Superior temporal gyrus (tissue), 1 donor: Measurements from ENCODE around the gene YTHDC1.
A peak's percentile ranks its signal among the peaks of the same experiment; 100 is the strongest.
"Not testable (repeated sequence)": the region's sequence is repeated elsewhere in the genome, so short reads cannot be mapped to it uniquely, and the experiment has no call there.

ENCODE experiments used
- DNase-seq: peaks from one replicate; pipeline ENCODE4 v3.0.0-alpha.2; 2016; ENCODE audit errors: extremely low spot score

The YTHDC1 gene

DNA sequence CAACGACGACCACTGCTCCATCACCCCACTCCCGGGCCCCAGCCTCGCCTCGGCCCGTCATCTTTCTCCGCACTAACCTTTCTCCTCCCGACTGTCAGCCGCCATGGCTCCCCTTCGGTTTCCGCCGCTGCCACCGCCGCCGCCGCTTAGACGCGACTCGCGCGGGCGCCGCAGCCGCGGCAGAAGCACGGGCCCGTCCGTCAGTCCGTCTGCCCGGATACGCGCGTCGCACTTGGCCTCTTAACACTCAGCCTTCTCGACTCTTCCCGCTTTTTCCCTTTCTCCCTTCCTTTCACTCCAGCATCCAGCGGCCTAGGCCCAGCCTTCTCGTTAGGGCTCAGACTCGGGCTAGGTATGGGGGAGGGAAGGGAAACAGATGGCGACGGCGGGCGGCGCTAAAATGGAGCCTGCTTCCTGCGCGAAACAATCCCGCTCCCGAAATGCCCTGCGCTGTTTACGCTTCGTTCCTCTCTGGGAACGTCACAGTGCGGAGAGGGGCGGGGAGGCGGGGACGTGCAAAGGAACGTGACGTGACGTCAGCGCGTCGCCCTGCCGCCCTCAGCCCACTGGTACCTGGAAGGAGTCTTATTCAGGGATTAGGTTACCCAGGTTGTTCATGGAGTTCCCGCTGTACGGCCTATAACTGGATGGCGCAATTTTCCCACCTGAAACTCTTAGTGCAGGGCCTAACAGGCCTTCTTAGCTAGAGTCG, at the start of gene YTHDC1:
Gene YTHDC1, minus strand, starts transcription at position 442 of the 712 bp plus-strand sequence. Its CDS starts 337 bp downstream, at position 105.
- DNase-seq = peak; percentile 98

DNA sequence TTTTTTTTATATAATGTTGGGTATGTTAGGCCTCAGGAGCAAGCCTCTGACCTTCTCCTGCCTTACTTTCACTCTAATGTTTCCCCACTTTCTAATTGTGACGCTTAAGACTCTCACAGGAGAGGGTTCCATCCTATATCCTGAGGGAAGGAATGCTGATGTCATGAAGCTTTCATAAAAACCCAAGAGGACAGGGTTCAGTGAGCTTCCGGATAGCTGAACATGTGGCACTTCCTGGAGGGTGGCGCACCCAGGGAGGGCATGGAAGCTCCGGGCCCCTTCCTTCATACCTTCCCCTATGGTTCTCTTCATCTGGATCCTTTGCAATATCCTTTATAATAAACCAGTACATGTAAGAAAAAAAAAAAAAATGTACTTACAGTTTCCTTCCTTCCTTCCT, 49.4 kb upstream of the YTHDC1 start:
- no peak for DNase-seq

DNA sequence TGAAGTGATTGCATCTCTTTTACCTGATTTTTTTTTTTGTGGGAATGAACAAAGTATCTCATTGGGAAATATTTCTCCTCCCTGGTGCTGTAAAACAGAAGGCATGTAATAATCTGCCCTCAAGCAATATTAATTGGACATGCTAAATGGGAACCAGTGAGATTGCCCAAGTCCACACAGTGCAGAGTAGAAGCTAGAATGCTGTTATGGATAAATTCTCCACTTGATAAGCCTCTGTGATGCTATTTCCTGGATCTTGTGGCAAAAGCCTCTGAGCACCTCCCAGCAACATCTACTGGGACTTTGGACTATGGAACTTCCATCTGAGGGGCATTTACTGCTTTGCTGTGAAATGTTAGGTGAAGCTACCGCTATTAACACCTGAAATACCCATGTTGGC, 46.9 kb upstream of the YTHDC1 start:
- no peak for DNase-seq

DNA sequence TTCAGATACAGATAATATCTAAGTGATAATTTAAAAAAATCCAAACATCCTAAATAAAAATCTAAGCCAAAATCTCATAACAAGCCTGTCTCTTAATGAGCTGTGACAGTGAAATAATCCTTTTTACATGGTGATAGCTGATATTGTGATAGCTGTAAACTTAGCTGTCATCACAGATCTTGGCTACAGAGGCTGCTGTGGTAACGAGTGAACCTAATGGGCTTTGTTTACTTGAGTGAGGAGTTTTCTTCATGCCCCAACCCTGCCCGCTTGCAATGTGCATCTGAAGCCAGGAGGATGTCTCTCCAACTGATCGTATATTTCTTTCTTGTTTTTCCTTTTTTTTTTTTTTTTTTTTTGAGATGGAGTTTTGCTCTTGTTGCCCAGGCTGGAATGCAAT, 41.5 kb upstream of the YTHDC1 start:
- DNase-seq = no peak

DNA sequence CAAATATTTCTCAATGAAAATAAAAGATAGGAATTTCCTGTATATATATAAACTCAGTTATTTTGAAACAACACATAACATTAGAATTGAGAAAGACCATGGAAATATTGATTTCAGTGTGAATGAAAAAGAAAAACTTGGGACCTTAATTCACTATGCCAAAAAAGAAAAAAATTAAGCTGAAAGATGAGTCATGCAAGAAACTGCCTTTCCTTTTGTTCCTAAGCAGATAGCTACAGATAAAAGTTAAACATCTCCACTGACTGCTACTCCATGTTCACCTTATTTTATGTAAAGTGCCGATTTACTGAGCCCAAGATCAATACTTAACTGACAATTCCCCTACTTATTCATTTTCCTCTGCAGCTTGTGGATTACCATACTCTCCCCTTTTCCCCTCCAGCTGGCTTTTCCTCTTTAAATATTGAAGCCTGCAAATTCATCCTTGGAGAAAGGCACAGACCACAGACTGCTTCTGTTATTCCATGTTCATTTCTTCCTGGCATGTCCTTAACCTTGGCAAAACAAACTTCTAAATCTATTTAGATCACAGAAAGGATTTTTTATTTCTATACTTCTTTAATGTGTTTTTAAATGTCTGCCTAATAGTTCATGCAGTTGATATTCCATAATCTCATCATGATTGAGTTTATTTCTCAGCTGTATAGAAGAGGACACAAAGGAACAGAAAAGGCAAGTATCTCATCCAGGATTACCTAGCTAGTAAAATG, 40.5 kb upstream of the YTHDC1 start:
- DNase-seq = no peak

DNA sequence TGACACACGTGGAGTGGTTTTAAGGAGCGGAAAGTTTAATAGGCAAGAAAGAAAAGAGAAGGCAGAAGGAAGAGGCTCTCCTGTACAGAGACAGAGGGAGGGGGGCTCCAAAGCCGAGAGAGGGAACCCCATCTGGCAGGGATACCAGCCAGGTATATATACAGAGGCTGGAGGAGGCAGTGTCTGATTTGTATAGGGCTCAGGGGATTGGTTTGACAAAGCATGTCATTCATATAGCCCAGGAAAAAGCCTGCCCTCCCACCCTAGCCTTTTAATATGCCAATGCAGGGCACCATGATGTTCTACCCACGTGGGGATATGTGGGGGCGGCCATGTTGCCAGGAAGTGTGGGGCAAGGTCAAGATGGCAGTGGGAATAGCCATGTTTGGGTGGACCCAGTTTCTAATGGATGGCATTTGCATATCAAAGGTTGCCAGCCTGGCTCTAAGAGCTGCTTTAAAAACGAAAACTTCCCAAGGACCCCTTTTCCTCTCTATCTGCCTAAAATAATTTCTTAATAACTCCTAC, 39.6 kb upstream of the YTHDC1 start:
- DNase-seq = not testable (repeated sequence)

DNA sequence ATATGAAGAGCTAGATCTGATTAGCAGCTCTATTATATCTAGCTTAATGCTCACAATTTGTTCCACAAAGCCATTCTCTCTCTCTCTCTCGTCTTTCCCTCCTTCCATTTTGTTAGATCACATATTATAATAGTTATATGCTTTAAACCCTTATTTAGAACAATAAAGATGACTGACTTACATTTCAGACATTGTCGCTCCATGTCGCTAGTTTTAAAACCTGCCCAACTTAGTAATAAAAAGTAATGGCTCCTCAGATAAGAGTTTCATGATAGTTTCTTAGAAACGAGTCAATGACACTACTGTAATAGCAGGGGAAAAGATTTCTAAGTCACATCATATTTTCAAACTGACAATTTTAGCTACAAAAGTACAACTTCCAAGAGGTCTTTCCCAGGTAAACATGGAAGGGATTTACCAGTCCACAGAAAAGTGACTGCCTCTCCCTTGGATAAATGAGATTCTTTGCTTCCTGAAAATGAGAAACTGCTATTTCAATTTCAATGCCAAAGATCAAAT, 38.5 kb upstream of the YTHDC1 start:
- DNase-seq = no peak

DNA sequence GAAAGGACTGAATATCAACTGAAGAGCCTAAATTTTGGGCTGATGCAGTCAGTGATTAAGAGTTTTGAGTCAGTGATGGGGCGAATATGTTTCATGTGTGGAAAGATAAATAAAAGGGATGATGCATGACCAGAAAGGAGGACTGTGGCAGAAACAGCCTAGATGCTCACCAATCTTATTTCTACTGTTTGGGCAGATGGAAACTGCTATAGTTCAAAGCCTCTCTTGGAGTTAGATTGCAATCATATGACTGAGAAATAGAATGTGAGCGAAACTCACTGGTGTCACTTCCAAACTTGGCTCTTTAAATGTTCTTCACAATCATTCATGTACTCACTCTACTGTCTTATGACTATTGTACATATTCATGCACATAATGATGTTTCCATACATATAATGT, 35.4 kb upstream of the YTHDC1 start:
- DNase-seq = no peak

DNA sequence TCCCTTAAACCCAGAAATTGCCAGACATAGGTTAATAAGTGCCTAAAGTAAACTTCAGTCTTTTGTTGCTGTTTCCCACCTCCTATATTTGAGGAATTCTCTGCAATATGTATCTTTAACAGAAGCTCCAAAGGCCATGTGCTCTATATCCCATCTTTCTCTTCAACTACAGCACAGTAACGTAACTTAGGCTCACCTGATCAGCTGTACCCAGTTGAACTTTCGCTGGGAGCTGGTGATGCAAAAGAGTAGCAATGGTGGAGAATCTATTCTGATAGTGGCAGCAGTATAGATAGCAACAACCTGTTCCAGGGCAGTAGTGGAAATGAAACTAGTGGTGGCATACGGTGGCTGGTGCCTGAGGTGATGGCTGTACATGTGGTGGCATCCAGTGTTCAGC, 33.2 kb upstream of the YTHDC1 start:
- no peak for DNase-seq

DNA sequence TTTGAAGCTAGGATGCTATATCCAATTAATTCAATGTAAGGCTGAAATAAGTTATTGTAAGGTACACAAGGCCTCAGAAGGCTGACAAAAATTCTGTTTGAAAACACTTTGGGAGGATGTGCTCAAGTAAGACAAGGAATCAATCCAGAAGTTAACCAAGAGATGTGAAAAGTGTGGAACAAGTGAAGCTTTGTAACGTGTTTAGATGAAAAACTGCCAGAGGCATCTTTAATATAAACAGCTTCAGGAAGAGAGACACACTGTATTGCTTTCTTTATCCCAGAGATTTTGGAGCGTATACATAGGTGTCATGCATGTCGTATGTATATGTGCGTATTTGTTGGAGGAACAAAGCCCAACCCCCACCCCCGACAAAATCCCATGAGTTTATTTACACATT, 28.3 kb upstream of the YTHDC1 start:
- no peak for DNase-seq

DNA sequence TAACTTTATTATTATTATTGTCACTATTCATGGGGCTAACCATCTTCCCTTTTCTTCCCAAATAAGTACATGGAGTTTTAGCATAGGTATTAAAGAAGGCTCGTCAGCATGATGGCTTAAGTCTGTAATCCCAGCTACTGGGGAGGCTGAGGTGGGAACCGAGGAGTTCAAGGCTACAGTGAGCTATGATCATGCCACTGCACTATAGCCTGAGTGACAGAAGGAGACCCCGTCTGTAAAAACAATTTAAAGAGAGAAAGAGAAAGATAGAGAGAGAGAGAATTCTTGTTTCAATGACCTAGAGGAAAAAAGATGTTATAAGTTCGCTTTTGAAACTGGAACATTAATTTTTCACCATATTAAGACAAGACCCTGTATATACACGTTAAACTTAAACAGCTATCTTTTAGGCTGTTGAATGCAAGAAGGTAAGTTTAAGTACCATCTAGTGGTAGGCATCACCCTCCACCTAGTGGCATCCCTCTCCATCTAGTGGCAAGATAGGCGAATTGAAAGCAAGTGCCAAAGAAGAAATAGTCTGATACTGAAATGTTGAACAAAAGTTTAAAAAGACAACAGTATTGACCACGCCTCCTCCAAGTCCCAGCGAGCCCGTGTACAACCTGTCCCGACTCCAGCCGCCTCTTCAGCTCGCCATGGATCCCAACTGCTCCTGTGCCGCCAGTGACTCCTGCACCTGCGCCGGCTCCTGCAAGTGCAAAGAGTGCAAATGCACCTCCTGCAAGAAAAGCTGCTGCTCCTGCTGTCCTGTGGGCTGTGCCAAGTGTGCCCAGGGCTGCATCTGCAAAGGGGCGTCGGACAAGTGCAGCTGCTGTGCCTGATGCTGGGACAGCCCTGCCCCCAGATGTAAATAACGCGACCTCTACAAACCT, 26.0 kb upstream of the YTHDC1 start:
- DNase-seq = peak; percentile 87

DNA sequence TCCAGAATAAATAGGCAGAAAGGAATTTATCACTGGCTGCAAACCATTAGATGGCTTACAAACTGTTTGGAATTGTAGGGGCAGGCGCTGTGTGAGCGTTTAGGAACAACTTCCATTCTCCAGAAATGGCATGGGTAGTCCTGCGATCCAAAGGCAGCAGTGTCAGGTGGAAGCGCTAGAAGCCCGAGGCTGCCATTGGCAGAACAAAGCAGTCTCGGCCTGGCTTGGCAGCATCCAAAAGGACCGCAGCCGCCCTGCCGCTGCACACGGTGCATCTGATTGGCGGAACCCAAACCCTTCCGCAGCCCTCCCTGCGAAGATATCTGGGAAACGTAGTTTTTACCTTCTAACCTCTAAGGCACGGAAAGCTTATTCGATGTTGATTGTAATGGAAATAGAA, 23.6 kb upstream of the YTHDC1 start:
- peak; percentile 92 for DNase-seq

DNA sequence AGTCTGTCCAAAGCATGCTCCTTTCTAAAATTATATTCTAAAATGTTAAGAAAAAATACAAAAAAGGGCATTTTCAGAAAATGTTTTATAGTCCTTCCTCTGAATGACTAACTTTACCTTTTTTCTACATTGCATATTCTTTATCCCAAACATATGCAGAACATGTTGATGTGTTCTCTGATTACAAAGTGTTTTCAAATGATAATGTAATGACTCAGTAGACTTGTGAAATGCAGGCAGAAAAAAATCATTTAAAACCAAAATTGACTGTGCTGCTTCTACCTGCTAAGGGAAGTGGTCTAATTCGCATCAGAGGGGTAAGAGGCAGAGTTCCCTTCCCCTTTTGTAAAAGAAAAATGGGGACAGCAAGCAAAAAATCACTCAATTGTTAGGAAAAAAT, 22.7 kb upstream of the YTHDC1 start:
- DNase-seq = no peak

DNA sequence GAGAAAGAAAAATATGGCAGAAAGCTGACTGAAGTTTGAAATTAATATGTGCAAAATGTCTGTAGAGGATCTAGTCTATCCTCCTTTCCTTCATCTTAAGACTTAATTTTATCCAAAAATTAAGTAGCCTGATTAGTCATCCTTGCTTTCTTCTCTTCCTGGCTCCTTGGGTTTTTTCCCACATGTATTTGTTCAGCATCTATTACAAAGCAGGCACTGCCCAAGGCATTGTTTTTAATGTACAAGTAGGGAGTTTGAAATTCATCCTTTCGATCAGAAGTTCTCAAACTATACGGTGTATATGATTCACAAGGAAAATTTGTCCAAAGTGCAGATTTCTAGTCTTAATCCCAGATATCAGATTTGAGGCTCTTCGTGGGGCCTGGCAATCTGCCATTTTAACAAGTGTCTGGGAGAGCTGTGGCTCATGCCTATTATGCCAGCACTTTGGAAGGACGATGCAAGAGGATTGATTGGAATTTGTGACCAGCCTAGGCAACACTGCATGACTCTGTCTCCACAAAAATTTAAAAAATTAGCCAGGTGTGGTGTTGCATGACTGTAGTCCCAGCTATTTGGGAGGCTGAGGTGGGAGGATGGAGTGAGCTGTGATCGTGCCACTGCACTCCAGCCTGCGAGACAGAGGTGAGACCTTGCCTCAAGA, 19.4 kb upstream of the YTHDC1 start:
- no peak for DNase-seq

DNA sequence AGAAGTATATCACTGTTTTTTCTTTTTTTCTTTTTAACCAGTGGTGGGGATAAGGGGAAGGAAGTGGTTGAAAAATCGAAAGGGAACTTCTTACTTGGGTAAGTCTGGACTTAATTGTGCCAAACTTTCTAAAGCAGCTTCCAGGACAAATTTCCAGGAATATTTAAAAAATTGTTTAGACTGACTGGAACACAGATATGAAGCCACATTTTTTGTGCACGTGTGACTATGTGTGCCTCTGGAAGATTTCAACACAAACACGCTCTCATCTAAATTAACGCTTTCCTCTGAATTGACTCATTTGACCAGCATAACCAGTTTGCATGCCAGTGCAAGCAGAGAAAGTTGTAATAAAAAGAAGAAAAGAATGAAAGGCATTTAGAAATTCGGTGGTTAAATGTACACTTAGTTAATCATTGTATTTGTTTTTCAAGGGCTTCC, 18.8 kb upstream of the YTHDC1 start:
- DNase-seq = no peak

DNA sequence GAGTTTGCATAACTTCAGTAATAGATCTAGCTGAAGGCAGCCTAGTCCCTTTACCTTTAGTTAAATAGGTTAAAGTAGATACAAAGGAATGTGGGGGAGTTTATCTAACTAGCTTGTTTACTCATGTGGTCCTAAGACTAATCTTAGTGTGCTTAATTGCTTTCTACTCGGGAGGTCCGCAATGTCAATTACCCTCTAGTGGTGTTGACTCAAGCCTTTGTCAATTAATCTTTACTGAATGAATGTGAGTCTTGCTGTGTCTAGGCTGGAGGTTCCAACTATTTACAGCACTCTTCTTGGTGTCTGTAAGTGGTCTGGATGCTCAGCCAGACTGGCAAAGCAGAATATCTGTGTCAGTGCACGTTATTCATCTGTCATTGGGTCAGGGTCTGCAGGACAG, 17.9 kb upstream of the YTHDC1 start:
- DNase-seq = no peak

DNA sequence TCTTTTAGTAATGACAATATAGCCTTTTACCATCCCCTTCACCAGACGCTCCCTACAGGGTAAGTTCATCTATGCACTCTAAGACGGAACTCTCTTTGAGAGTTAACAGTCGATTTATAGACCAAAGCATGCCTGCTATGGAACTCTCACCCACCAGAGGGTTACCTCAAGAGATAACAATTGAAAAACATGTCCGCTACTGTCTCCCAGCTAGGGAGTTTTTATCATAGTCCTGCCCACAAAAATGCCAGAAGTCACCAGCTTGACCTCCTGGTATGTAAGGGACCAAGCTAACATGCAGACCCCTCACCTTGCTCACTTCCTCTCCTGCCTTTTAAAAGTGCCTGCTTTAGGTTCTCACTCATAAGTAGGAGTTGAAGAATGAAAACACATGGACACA, 16.7 kb upstream of the YTHDC1 start:
- no peak for DNase-seq

DNA sequence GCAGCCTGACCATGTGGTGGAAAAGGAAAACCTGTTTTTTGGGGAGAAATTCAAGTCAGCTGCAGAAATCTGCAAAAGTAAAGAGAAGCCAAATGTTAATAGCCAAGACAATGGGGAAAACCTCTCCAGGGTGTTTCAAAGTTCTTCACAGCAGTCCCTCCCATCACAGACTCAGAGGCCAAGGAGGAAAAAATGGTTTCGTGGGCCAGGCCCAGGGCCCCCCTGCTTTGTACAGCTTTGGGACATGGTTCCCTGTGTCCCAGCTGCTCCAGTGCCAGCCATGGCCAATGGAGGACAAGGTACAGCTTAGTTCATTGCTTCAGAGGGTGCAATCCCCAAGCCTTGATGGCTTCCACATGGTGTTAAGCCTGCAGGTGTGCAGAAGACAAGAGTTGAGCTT, 15.2 kb upstream of the YTHDC1 start:
- DNase-seq = no peak

DNA sequence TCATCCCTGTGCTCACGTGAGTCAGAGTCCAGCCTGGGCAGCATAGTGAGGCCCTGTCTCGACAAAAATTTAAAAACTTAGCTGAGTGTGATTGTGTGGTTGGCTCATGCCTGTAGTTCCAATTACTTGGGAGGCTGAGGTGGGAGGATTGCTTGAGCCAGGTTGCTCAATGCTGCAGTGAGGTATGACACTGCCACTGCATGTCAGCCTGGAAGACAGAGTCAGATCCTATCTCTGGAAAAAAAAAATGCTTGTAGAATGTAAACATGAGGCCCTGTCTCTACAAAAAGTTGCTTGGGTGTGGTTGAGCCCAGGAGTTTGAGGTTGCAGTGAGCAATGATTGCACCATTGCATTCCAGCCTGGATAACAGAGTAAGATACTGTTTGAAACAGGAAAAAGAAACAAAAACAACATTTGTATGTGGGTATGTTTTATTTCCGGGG, 11.3 kb upstream of the YTHDC1 start:
- no peak for DNase-seq

DNA sequence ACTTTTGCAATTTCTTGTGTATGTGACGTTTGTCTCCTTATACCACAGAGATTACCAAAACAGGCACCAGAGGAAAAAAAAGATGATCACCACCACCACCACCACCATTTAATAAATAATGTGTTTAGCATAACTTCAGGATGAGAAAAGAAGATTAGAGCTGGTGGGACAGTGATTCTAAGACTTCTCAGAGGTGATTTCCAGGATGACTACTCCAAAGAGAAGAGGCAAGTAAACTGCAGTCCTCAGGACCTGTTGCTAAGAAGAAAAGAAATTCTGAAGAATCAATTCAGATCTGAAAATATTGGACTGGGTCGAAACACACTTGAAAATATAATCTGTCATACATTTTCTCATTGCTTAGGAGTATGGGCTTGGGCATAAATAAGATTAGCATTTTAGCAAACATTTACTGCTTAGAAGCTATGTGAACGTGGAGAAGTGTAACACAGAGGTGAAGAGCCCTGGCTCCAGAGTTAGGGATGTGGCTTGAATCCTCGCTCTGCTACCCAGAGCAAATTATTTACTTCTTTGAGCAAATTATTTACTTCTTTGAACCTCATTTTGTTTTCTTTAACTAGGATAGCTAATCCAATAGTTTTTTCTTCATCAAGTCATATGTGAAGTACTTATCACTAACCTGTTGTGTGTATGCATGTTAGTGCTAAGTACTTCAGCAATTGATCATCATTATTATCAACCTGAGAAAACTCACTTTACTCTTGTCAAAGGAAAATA, 10.5 kb upstream of the YTHDC1 start:
- DNase-seq = no peak

DNA sequence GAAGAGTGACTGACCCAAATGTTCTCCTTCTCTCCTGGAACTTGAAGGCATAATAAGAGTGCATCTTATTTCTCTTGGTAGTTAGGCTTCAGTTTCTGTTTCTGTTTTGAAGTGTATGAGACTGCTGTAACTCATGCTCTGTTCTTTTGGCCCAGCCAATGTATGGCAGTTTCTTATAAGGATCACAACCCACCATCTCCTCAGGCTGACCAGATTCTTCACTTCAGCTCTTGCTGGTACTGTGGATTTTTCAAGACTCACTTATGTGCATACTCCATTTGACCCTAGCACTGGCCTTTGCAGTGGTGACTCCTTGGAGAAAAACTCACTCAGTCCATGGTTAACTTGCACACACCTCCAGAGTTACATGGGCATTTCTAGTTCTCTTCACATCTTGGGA, 9.6 kb upstream of the YTHDC1 start:
- no peak for DNase-seq
